CD4-positive, alpha-beta T cell treated with Interferon gamma for 1 hour (primary cell): ENCODE measurements around the gene KIFBP.

ENCODE experiments used
- DNase-seq: peaks from one replicate; pipeline ENCODE4 v3.0.0-alpha.2; 2020

Gene KIFBP

DNA sequence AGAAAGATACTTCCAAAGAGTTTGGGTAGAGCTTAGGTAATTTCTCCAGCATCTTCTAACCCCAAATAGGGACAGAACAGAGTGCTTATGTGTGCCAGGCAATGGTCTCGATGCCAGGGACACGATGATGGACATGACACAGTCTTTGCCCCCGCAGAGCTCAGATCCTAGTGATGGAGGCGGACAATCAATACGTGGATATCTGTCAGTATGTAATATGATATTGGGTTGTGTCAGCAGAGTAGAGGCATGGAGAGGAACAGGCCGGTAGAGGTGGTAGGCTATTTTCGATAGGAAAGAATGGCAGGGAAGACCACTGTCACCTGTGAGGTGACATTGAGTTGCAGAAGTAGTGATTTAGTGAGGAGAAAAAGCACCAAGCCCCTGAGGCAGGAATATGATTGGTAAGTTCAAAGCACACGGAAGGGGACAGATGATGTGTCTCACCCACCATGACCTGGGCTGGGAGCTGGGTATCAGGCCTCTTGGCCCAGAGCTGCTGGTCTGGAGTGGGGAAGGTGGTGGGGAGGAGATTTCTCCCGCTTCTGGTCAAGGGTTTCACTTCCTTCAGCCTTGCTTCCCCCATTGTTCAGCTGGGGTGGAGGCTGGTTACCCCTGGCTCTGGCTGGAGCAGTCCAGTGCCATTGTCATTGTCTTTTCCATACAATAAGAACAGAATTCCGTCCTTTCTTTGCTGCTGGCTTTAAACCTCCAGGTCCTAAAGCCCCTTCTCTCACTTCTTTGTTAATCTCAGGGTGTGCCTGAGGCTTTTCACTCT is 63.3 kb downstream of the KIFBP start:
- DNase-seq: peak; percentile 30

DNA sequence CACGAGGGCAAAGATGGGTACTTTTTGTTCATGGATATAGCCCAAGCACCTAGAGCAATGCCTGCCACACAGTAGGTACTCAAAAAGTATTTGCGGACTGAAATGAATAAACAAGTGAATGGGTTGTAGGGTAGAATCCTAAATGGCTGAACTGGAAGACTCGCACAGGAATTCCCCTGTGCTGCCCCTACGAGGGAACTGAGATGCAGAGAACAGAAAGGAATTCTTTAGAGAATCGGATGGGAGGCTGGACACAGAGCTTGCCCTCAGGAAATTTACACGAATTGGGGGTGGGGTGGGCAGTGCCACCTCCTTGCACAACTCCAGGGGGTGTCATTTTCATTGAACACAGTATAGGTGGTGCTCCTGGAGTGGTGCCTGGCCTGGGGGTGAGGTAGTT is 64.1 kb downstream of the KIFBP start:
- no peak for DNase-seq

DNA sequence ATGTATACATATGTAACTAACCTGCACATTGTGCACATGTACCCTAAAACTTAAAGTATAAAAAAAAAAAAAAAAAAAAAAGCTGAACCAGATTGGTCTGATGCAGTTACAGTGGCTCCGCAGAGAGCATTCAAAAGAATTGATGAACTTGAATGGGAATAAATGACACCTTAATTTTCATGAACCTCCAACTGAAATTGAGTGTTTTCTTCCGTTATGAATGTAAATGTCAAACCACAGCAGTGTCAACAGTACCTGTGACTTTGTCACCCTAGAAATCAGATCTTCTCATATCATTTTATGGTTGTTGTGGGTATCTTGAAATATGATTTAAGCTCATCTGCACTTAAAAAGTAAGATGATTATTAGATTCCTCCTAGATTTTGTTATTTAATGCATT is 66.6 kb downstream of the KIFBP start:
- no peak for DNase-seq

DNA sequence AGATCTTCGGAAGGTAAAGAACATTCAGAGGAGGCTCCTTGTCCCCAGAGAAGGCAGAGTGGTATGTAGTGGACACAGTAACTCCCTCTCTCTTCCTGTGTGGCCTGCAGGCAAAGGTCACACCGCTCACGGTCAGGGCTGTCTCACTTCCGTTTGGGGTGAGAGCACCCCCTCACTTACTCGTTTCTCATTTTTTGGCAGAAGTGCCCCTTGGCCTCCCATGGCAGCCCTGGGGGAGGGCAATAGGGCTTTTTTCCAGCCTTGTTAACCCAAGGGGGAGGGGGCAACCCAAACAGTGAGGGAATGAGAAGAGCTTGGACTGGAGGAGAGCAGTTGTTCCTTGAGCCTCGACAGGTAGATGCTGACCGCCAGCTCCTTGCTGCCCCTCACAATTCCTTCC is 67.5 kb downstream of the KIFBP start:
- peak; percentile 63 for DNase-seq

DNA sequence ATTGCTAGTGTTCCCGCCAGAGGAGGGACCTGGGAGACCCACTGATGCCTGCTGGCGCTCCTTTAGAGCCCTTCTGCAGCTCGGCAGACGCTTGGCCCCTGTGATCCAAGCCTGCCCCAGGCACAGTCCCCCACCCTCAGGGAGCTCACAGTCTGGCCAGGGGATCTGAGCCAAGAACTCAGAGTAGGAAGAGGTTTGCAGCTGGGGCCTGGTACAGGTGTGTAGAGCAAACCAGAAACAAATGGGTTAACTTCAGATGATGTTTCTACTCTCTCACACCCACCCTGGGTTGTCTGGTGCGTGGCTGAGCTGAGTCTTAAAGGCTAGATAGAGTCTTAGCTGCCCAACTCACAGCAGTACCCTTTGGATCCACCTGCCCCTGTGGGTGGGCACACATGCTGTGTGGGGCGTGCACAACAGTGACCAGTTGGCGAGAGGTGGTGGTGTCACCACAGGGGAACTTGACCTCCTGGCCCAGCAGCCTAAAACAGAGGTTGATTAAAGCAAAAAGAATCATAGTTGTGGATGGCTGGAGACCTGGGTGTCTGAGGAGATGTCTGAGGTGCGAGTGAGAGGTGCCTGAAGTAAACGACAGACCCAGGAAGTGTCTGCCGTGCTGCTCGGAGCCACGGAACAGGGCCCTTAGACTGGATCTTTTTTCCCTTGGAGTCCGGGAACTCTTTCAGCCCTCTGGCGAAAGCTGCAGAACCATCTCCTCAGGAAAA is 68.1 kb downstream of the KIFBP start:
- no peak for DNase-seq

DNA sequence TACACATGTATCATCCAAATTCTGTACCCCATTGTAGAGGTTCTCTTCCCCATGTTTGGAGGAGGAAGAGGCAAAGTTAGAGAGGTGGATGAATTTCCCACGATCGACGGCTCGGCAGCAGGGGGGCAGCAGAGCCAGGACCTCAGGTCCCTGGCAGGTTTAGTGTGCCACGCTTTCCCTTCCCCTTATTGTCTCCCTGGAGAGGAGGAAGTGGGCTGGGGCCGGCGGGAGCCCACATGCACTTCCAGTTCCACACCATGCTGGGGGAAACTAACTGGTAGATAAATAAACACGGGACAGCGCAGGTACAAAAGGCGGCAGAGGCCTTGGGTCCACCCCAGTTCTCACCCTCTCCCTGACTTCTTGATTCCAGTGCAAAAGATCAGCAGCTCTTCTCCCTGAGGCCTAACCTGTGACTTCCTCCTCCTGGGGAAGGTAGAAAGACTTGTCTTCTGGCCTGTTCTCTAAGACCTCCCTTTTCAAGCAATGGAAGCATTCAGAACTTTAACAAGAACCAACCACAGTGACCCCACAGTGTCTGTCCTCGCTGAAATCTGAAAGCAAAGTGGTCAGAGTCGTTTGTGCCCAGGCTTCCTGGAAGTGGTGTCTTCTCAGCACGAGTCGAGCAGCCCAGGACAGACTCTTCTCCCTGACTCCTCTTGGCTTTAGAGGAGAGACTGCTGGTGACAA is 68.8 kb downstream of the KIFBP start:
- peak; percentile 42 for DNase-seq

DNA sequence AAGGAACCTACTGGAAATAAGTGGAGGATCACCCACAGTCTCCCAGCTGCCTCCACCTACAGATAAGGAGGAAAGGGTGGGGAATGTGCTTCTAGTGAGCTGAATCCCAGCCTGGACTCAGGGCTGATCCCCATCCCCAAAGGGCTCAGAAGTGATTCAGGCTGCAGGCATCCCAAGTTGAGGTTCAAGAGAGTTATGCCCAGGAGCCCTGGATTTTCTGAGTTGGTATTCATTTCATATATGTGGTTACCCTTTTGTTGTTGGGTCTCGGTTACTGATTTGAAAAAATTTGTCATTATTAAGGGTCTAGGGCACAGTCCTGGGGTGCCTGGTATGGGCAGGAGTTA is 69.3 kb downstream of the KIFBP start:
- DNase-seq: no peak

DNA sequence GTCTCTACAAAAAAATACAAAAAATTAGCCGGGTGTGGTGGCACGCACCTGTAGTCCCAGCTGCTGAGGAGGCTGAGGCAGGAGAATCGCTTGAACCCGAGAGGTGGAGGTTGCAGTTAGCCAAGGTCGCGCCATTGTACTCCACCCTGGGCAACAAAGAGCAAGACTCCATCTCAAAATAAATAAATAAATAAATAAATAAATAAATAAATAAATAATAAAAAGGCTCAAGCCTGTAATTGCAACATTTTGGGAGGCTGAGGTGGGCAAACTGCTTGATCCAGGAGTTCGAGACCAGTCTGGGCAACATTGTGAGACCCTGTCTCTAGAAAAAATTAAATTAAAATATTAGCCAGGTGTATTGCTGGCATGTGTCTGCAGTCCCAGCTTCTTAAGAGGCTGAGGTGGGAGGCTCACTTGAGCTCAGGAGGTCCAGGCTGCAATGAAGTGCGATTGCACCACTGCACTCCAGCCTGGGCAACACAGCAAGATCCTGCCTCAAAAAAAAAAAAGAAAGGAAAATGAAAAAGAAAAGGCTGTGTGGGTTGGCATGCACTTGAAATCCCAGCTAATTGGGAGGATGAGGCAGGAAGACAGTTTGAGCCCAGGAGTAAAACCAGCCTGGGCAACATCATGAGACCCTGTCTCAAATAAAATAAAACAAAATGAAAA is 71.7 kb downstream of the KIFBP start:
- DNase-seq: no peak

DNA sequence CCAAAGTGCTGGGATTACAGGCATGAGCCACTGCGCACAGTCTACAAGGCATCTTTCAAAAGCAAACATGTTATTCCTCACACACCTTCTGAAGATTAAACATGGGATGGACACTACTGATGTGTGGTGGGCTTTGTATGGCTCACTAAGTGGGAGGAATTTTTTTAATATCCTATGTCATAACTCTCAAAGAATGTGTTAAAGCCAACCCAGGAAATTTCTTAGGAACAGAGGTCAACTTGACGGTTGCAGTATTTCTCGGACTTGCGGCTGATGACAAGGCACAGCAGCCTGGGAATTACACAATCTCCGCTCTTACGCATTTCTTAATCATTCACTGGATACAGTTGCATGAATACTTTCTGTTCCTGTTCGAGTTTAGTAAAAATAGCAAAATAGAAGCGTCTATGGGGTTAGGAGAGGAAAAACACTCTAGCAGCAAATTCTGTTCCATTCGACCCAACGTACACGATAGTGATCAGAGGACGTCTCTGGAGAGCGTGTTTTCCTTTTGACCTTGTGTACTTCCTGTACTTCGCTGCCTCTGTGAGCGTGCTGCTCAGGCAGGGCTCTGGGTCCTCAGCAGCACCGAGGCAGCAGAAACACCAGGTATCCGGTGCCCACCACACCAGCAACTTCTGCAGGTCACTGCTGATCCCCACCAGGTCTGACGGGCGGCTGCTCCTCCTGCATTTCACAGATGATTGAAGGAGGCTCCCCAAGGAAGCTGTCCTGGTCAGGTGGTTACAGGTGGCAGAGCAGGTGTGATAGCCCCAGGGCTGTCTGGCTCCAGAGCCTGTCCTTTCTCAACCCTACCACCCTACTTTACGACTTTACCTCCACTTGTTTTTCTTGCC is 72.9 kb downstream of the KIFBP start:
- peak; percentile 55 for DNase-seq

DNA sequence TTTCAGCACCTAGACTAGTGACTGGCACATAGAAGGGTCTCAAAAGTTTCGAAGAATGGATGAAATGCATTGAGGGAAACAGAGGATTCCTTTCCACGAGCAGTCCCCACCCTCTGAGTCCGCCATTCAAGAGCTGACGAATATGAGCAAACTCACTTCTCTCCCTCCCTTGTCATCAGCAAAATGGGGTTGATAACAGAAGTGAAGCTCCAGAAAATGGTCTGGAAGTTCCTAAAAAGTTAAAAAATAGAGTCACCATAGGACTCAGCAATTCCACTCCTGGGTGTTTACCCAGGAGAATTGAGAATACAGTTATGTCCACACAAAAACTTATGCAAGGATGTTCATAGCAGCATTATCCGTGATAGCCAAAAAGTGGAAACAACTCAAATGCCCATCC is 74.3 kb downstream of the KIFBP start:
- no peak for DNase-seq

DNA sequence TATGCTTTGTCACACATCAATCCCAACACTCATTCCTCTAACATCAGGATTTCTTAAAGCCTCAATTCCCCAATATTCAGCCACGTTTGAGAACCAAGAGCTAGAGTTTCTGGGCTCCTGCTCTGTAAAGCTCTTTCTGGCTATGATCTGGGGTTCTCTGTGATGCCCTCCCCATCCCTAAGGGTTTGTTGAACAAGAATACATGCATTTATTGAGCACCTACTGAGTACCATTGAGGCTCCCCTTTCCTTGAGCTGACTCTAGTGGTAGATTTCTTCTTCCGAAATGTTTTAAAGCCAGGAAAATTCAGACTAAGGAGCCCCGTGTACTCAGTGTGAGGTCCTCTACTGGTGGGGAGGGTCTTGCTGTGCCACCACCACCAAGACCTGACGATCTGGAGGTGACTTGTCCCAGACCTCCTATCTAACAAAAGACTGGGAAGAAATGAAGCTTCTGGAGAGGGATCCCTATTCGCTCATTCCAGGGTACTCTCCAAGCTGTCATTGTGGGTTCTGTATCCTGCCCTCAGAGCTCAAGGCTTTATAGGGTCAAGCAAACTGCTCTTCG is 76.2 kb downstream of the KIFBP start:
- DNase-seq: no peak

DNA sequence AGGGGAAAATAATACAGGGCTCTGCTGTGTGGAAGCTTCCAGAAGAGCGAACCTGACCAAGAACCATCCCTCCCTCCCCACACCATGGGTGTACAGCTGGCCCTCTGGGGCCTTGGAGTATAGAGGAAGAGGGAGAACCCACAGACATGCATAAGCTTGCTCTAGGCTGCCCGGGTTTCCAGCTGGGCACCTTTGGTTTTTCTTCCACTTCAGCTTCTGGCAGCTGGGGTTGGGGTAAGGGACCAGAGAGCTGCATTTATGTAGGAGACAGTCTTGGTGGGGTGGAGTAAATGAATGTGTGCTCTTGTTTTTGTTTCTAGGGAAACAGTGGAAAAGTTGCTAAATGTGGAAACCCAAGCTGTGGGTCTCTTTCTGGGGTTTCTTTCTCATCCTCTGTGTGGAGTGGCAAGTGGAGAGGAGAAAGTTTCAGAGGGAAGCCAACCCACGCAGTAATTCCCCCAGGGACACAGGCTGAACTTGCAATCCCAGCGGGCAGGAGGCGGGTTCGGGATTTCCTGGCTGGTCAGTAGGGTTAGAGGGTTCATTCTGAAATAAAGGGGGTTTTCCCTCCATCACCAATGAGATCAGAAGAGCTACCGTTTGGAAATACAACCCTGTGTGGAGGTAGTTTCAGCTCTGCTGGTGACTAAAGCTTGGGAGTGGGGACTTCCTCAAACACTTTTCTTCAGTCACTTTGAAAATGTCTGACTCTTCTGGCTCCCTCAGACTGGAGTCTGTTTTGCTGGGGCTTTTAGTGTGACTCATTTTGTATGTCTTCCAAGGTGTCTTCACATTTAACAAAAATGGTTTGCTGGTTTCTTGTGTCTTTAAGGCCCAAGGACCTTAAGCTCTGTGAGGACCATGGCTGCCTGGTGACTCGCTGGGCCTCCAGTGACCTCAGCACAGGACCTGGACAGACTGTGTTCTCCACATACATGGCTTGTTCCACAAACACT is 77.1 kb downstream of the KIFBP start:
- peak; percentile 78 for DNase-seq
